ENCODE measurements around the gene FTL.
A peak's percentile ranks its signal among the peaks of the same experiment; 100 is the strongest.

The FTL gene

GRCh38 chr19:48946463-48947257 lies 18.4 kb upstream of the FTL start:
- DNase-seq, result no peak

- DNase-seq, result no peak
These were observed 17.9 kb upstream of the FTL start for GRCh38 chr19:48947258-48947542.

- no peak for DNase-seq
These were observed 14.9 kb upstream of the FTL start for GRCh38 chr19:48950159-48950558.

- DNase-seq, result no peak
These were observed 14.1 kb upstream of the FTL start for GRCh38 chr19:48950830-48951519.

- no peak for DNase-seq
These were observed 12.0 kb upstream of the FTL start for GRCh38 chr19:48953141-48953540.

GRCh38 chr19:48953990-48954594 lies 11.0 kb upstream of the FTL start:
- DNase-seq, result no peak

GRCh38 chr19:48954595-48955307 lies 10.4 kb upstream of the FTL start, which contains the start of gene BAX:
TSS of gene BAX (plus strand) at chr19:48954875. CDS start at chr19:48954929, 54 bp downstream.
- peak; percentile 96 for DNase-seq

- no peak for DNase-seq
These were observed 9.7 kb upstream of the FTL start for GRCh38 chr19:48955308-48955958.

- DNase-seq, result no peak
These were observed 7.1 kb upstream of the FTL start for GRCh38 chr19:48958006-48958405.

- DNase-seq, result no peak
These were observed 5.5 kb upstream of the FTL start for GRCh38 chr19:48959341-48960239.

GRCh38 chr19:48961051-48961649 lies 4.0 kb upstream of the FTL start:
- DNase-seq, result no peak

- no peak for DNase-seq
These were observed 3.5 kb upstream of the FTL start for GRCh38 chr19:48961673-48962028.

GRCh38 chr19:48962029-48962848 lies 2.9 kb upstream of the FTL start:
- no peak for DNase-seq

GRCh38 chr19:48962849-48963165 lies 2.3 kb upstream of the FTL start:
- DNase-seq, result no peak

- DNase-seq, result no peak
These were observed 1.5 kb upstream of the FTL start for GRCh38 chr19:48963371-48964204.

GRCh38 chr19:48964205-48965039 lies 687 bp upstream of the FTL start:
- no peak for DNase-seq

- DNase-seq, result peak; percentile 72
These were observed 864 bp downstream of the FTL start for GRCh38 chr19:48965806-48966540.
